OCI-M2 (cell line): Measurements from ENCODE around the gene TRIM58.

Experiments
- DNase-seq: peaks from one replicate; lab custom pipeline; 2025; ENCODE audit not compliant: unreplicated experiment; lab: John Stamatoyannopoulos, UW

The TRIM58 gene

GRCh38 chr1:247884797-247885413 is 27.9 kb downstream of the TRIM58 start:
- DNase-seq, result no peak

GRCh38 chr1:247895163-247895637 is 38.2 kb downstream of the TRIM58 start, which contains the start of gene OR2W3:
Gene OR2W3 (plus strand): TSS chr1:247895587. CDS start chr1:247895587, 0 bp downstream.
- DNase-seq, result no peak

GRCh38 chr1:247895976-247896375 is 39.0 kb downstream of the TRIM58 start:
- no peak for DNase-seq

GRCh38 chr1:247904122-247904521 is 47.1 kb downstream of the TRIM58 start:
- no peak for DNase-seq

GRCh38 chr1:247905181-247905580 is 48.2 kb downstream of the TRIM58 start:
- DNase-seq, result no peak

GRCh38 chr1:247905910-247906503 is 49.0 kb downstream of the TRIM58 start:
- no peak for DNase-seq

GRCh38 chr1:247906504-247907047 is 49.6 kb downstream of the TRIM58 start:
- DNase-seq, result no peak

GRCh38 chr1:247908766-247909165 is 51.8 kb downstream of the TRIM58 start:
- DNase-seq, result no peak

- no peak for DNase-seq
Measured at GRCh38 chr1:247913786-247914185, 56.8 kb downstream of the TRIM58 start.

- no peak for DNase-seq
Measured at GRCh38 chr1:247914941-247915662, 58.1 kb downstream of the TRIM58 start.

GRCh38 chr1:247919952-247920351 is 63.0 kb downstream of the TRIM58 start, which contains the start of gene OR2T8:
Gene OR2T8 (plus strand): TSS chr1:247920252. CDS start chr1:247921018, 766 bp downstream.
- DNase-seq, result no peak

GRCh38 chr1:247923941-247924340 is 67.0 kb downstream of the TRIM58 start:
- DNase-seq, result no peak

GRCh38 chr1:247924868-247925267 is 67.9 kb downstream of the TRIM58 start, which contains the start of gene OR2AJ1:
Gene OR2AJ1 (plus strand): TSS chr1:247924889. CDS start chr1:247933769, 8,880 bp downstream.
- no peak for DNase-seq
